GM18519 (cell line): ENCODE results near the gene TACC2.

ENCODE experiments used
- ATAC-seq: cut with Tn5 transposase; IDR thresholded peaks from one replicate; pipeline ENCODE4 v1.9.1; 2021; ENCODE audit warnings: mild to moderate bottlenecking, moderate library complexity; ENCODE audit not compliant: unreplicated experiment, low FRiP score

Gene TACC2

DNA sequence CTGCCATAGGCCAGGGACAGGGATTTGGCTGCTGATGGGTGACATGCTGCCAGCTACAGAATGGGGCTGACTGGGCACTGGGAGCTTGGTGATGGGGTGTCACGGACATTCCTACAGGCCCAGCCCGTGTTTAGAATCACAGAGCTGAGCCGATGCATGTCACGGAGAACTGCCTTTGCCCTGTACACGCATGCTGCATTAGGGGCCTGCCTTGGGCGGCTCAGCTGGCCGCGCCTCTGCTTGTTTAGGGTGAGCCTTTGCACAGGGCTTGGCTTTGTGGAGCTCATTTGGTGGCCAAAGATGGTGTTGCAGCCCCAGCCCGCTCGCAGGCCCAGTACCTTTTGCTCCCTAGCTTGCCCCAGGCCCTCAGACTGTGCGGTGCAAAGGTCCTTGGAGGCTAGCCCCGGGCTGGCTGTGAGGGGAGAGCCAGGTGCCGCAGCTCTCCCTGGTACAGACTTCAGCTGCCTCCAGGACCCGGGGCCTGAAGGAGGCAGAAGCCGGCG is 173.8 kb downstream of the TACC2 start:
- ATAC-seq = no peak

DNA sequence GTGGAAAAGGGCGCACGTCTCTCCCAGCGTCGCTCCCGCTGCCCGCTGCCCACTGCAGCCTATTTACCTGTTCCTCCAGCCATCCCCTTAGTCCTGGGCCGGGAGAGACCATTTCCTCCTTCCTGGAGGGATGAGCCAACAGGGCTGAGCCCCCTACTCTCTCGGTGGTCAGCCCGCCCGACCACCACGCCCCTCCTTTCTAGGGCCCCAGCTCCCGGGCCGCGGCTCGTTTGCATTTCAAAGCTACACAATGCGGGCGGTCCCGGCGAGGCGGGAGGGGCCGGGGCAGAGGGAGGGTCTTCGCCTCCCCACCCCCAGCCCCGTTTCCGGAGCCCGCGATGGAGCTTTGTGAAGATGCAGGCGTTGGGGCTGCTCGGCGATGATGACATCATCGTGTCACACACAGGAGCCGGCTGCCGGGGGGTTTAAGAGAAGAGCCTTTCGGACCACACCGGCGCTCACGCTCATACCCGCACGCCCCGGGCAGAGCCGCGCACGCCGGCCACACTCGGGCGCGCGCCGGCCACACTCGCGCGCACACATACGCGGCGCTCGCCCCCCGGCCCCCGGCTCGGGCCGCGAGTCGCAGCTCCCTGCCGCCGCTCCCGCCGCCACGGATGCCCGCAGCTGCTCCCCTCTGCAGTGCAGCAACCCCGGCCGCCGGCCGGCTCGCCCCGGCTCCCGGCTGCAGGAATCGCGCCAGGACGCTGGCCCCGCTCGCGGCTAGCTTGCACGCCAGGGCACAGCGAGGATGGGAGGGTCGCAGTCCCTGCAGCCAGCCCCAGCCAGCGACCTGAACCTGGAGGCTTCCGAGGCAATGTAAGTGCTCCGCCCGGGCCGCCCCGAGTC is 174.4 kb downstream of the TACC2 start:
- no peak for ATAC-seq

GRCh38 chr10:122164023-122164601 is 175.1 kb downstream of the TACC2 start:
- ATAC-seq = no peak

DNA sequence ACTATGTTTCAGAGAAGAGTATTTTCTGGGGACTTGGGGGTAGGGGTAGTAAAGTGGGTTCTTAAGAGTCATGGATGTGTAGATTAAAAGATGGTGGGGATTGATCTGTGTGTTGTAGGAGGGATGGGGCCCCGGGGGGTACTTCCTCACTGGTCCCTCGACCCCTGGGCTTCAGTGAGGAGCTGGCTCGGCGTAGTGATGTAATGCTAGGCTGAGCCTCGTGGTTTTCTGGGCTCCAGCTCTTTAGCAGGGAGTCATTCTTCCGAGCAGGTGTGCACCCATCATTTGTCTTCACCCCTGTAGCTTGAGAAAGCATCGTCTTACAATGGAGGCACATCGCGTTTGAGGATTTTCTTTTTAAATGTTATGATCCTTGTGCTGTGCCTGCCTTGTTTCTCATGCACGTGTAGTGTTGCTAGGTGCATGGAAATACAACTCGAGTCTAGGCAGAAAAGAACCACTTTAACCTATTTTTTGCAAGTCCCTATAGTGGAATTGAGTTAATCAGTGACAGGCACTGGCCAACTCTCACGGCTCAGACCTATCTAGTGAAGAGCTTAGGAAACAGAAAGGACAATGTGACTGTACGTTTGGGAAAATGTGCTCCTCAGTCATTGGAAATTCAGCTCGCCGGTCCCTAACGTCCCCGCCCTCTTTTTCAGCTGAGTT is 176.0 kb downstream of the TACC2 start:
- ATAC-seq = no peak

- ATAC-seq = no peak
Observed at GRCh38 chr10:122165484-122166276, 176.7 kb downstream of the TACC2 start.

GRCh38 chr10:122168101-122168500 is 179.1 kb downstream of the TACC2 start:
- ATAC-seq = no peak

GRCh38 chr10:122168598-122169394 is 179.8 kb downstream of the TACC2 start:
- ATAC-seq = no peak

GRCh38 chr10:122170802-122171201 is 181.8 kb downstream of the TACC2 start:
- ATAC-seq = no peak

DNA sequence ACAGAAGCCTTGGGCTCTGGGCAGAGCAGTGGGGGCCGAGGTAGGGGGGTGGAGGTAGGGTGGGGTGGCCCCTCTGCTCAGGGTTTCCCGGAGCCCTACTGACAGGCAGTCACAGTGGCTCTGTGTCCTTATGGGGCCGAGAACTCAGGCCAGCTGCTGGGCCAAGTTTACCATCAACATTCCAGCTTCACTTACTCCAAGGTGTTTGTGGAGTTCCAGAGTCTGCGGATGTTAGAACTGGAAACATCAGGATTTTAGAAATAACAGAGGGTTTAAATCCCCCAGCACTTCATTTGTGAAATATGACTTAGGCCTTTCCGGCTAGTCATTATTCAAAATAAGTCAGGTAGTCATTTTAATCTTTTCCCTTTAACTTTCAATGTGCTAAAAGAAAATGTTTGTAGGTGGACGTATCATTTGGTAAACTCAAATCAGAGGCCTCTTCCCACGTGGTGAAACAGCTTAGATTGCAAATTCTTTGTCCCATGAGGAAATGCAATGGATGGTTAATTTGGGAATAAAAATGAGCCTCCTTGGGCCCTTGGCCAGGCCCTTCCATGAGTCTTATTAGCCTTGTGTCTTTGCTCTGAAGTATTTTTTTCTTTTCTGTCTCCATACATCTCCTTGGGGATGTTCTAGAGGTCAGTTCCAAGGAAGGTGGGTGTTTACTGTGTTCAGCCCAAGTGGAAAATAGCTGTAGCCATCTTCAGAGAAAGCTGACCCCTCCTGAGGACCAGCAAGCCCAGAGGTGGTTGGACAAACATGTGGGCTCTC is 182.5 kb downstream of the TACC2 start:
- ATAC-seq = no peak

- ATAC-seq = no peak
Observed at GRCh38 chr10:122172361-122173008, 183.5 kb downstream of the TACC2 start.

- no peak for ATAC-seq
Observed at GRCh38 chr10:122173337-122173736, 184.4 kb downstream of the TACC2 start.

DNA sequence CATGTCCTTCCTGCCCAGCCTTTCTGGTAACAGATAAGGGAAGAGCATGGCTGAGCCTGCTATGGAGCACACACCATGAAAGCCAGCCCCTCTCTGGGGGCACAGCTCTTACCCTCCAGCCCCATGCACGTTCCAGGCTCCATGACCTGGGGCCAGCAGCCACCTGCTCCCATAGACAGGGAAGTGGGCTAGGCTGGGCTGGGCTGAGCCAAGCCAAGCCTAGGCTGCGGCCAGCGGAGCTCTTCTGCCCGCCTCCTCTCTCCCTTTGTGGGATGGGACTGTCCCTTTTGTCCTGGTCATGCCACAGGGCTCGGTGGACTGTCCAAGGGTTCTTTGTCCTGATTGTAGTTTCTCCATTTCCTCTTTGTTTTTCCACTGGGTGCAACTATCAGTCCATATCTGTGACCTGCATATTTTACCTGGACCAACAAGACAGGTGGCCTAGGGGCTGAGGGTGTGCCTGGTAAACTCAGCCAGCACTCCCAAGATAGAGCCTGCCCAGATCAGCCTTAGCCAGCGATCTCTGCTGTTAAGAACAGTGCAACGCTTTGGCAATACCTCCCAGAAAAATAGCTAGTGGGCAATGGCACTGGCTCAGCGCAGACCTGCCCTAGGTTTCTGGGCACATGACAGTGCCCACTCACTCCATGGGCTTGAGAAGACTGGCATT is 184.9 kb downstream of the TACC2 start:
- no peak for ATAC-seq

DNA sequence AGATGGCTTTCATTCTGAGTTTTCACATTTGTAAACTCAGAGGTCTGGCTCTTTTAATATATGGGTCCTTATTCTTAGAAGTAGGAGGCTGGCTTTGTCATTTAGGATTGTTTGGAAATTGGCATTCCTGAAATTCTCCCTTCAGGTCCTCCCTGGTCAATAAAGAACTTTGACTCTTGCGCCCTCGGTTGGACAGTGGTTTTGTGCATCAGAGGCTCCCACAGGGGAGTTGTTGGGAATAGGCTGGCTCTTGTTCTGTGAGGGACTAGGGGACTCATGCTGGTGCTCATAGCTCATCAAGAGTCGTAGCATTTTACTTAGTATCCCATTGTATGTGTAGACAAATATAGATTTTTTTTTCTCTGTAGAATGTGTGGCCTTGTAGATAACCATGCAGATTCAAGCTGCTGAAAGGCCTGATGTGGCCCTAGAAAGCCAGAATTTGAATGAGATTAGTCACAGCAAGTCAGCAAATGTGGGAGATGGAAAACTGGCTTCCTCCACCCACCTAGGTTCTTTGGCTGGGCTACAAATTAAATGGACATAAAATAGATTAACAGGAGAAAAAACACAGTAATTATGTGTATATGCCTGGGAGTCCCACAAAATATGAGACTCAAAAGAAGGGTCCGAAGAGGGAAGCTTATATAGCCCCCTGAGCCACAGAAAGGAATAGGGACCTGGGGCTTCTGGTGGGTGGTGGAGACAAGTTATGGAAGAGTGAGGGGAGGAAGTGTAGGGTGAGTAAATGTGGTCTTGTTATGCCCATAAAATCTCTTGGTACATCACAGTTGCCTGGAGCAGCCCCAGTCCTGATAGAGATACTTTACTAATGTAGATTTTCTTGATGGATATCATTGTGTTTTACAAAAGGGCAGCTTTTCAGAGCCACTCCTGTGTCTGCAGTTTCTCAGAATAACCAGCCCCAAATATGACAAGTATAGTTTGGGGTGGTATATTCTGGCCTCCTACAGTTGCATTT is 187.6 kb downstream of the TACC2 start:
- ATAC-seq = no peak

- ATAC-seq = no peak
Observed at GRCh38 chr10:122178655-122179054, 189.7 kb downstream of the TACC2 start.

GRCh38 chr10:122181041-122181732 is 192.2 kb downstream of the TACC2 start:
- ATAC-seq = no peak

- no peak for ATAC-seq
Observed at GRCh38 chr10:122181876-122182275, 192.9 kb downstream of the TACC2 start.
